Caco-2 (cell line): ENCODE data around the gene UCKL1. TPM values are rescaled to one million over a fixed set of nuclear protein-coding genes. Genes with fewer than 3 reads are reported as not detected.

Experiments
- BruUV-seq: library from RNA; stranded (reverse); fragments of 400-500 nt; replicated peaks from 2 replicates; lab custom pipeline; 2021; lab: Mats Ljungman, UMichigan
- CTCF ChIA-PET: fragments of 300-600 bp; sonication (Branson Sonifier 250); formaldehyde crosslinking; loops from one replicate; lab custom pipeline; 2022; ENCODE audit warnings: antibody characterized with exemption; lab: Charles Lee
- POLR2A ChIA-PET: fragments of 300-600 bp; sonication (Branson Sonifier 250); formaldehyde crosslinking; loops from one replicate; lab custom pipeline; 2022; ENCODE audit warnings: antibody characterized with exemption; lab: Charles Lee
- DNase-seq, 2 experiments: peaks; one replicate each; pipeline versions ENCODE4 v3.0.0 to v3.0.0-alpha.2; 2020 to 2022
- H3K27me3 ChIP-seq: replicated peaks from 2 replicates; pipeline ENCODE4 v1.6.0; 2011; ENCODE audit warnings: low read length; ENCODE audit not compliant: control insufficient read depth, insufficient read depth
- H3K36me3 ChIP-seq: 2 replicates; pipeline ENCODE4 v1.5.1; 2011; ENCODE audit warnings: low read length; ENCODE audit not compliant: control insufficient read depth, insufficient read depth
- H3K4me1 ChIP-seq: fragments of 250-450 bp; sonication (Bioruptor Pico); 2 replicates; pipeline ENCODE4 v1.5.1; 2020; ENCODE audit warnings: mild to moderate bottlenecking
- H3K4me3 ChIP-seq: 2 replicates; pipeline ENCODE4 v1.5.1; 2011; ENCODE audit warnings: low read depth, mild to moderate bottlenecking, control low read depth, low read length
- H3K9me3 ChIP-seq: fragments of 250-450 bp; sonication (Bioruptor Pico); 2 replicates; pipeline ENCODE4 v1.5.1; 2020; ENCODE audit warnings: mild to moderate bottlenecking, moderate library complexity
- H3K27ac Mint-ChIP-seq: one replicate; pipeline ENCODE4 v1.8.0; 2022; ENCODE audit warnings: mixed read lengths; ENCODE audit not compliant: unreplicated experiment
- H3K27me3 Mint-ChIP-seq: one replicate; pipeline ENCODE4 v1.8.0; 2022; ENCODE audit warnings: mixed read lengths; ENCODE audit not compliant: insufficient read depth, unreplicated experiment
- H3K36me3 Mint-ChIP-seq: one replicate; pipeline ENCODE4 v1.8.0; 2022; ENCODE audit warnings: mild to moderate bottlenecking, mixed read lengths; ENCODE audit not compliant: insufficient read depth, unreplicated experiment
- H3K4me1 Mint-ChIP-seq: one replicate; pipeline ENCODE4 v1.8.0; 2022; ENCODE audit warnings: low read depth, mixed read lengths; ENCODE audit not compliant: unreplicated experiment
- H3K4me3 Mint-ChIP-seq: one replicate; pipeline ENCODE4 v1.8.0; 2022; ENCODE audit warnings: mild to moderate bottlenecking, moderate library complexity, mixed read lengths; ENCODE audit not compliant: unreplicated experiment
- H3K9me3 Mint-ChIP-seq: one replicate; pipeline ENCODE4 v1.8.0; 2022; ENCODE audit warnings: mixed read lengths; ENCODE audit not compliant: unreplicated experiment
- CTCF ChIP-seq, 2 experiments: fragments of 200-600 bp in 1 of 2; IDR thresholded peaks; 1 replicate in 1 of 2; 2 replicates in 1 of 2; pipeline versions ENCODE4 v1.5.1 to v1.8.0; 2011 to 2022; ENCODE audit warnings: antibody characterized with exemption in 1 of 2, control low read depth in 1 of 2, inconsistent platforms in 1 of 2, low read depth in 1 of 2, low read length in 1 of 2, mild to moderate bottlenecking in 1 of 2, moderate library complexity in 1 of 2; ENCODE audit not compliant: insufficient read depth in 1 of 2, severe bottlenecking in 1 of 2, unreplicated experiment in 1 of 2
- intact Hi-C: fragments of 100-400 bp; cut with micrococcal nuclease; formaldehyde crosslinking; loops from one replicate; pipeline ENCODE4 v1.10.0; 2022; ENCODE audit not compliant: unreplicated experiment
- total RNA-seq: library from RNA; stranded (reverse); gene quantifications from 2 replicates; pipeline ENCODE4 v1.2.3, GENCODE V29; 2022

UCKL1 gene
- total RNA-seq, 1 experiment from 2014 or later = 101 TPM

- Histone ChIP-seq H3K9me3 (no peaks in the 10 kb centered on the region), H3K36me3 (peaks cover 19% of the 10 kb centered on the region), H3K27me3 (no peaks in the 10 kb centered on the region), H3K4me3 (no peak overlapping the region), H3K4me1 (no peaks in the 10 kb centered on the region)
- intact Hi-C loops = no loop called here
- POLR2A ChIA-PET = no interaction called here
- no peak overlapping the region for H3K27ac Mint-ChIP-seq
- DNase-seq = no peak
- TF ChIP-seq CTCF (IDR thresholded peaks at IDR 0.05; ENCODE audit: insufficient read depth in 1 of 2, low read depth in 1 of 2, low read length in 1 of 2, severe bottlenecking in 1 of 2, unreplicated experiment in 1 of 2) = no peak
- peaks cover 93% of the 10 kb centered on the region for H3K36me3 Mint-ChIP-seq
- no peaks in the 10 kb centered on the region for H3K27me3 Mint-ChIP-seq
- CTCF ChIA-PET = no interaction called here
- H3K4me3 Mint-ChIP-seq = no peak overlapping the region
- no peaks in the 10 kb centered on the region for H3K4me1 Mint-ChIP-seq
- BruUV-seq = no TSS peak
- H3K9me3 Mint-ChIP-seq = no peaks in the 10 kb centered on the region
Measured at GRCh38 chr20:63929071-63929470, 27.1 kb downstream of the UCKL1 start.

GRCh38 chr20:63926298-63926697 is 29.9 kb downstream of the UCKL1 start:
- CTCF ChIA-PET = no interaction called here
- Histone ChIP-seq H3K4me3 (no peak overlapping the region), H3K4me1 (no peaks in the 10 kb centered on the region), H3K9me3 (no peaks in the 10 kb centered on the region), H3K36me3 (peaks cover 9% of the 10 kb centered on the region), H3K27me3 (no peaks in the 10 kb centered on the region)
- no TSS peak for BruUV-seq
- no peaks in the 10 kb centered on the region for H3K27me3 Mint-ChIP-seq
- no peak overlapping the region for H3K4me3 Mint-ChIP-seq
- no peak for TF ChIP-seq CTCF (IDR thresholded peaks at IDR 0.05; ENCODE audit: insufficient read depth in 1 of 2, low read depth in 1 of 2, low read length in 1 of 2, severe bottlenecking in 1 of 2, unreplicated experiment in 1 of 2)
- no peaks in the 10 kb centered on the region for H3K9me3 Mint-ChIP-seq
- peaks cover 86% of the 10 kb centered on the region for H3K36me3 Mint-ChIP-seq
- POLR2A ChIA-PET = no interaction called here
- H3K27ac Mint-ChIP-seq = no peak overlapping the region
- no peaks in the 10 kb centered on the region for H3K4me1 Mint-ChIP-seq
- no peak for DNase-seq
- intact Hi-C loops = no loop called here

- DNase-seq = no peak
- ChIA-PET POLR2A (no interaction called here), CTCF (no interaction called here)
- TF ChIP-seq CTCF (IDR thresholded peaks at IDR 0.05; ENCODE audit: insufficient read depth in 1 of 2, low read depth in 1 of 2, low read length in 1 of 2, severe bottlenecking in 1 of 2, unreplicated experiment in 1 of 2) = no peak
- no TSS peak for BruUV-seq
- Histone ChIP-seq H3K4me3 (no peak overlapping the region), H3K4me1 (no peaks in the 10 kb centered on the region), H3K9me3 (no peaks in the 10 kb centered on the region), H3K36me3 (peaks cover 6% of the 10 kb centered on the region), H3K27me3 (no peaks in the 10 kb centered on the region)
- Mint-ChIP-seq H3K9me3 (no peaks in the 10 kb centered on the region), H3K27ac (peak overlapping the region; percentile 16), H3K27me3 (no peaks in the 10 kb centered on the region), H3K4me3 (no peak overlapping the region), H3K36me3 (peaks cover 82% of the 10 kb centered on the region), H3K4me1 (no peaks in the 10 kb centered on the region)
- intact Hi-C loops = no loop called here
Measured at GRCh38 chr20:63924241-63924640, 32.0 kb downstream of the UCKL1 start.
